ENCODE data around the gene CYP20A1. TPM values are rescaled to one million over a fixed set of nuclear protein-coding genes. Genes with fewer than 3 reads are reported as not detected.

Gene CYP20A1
- total RNA-seq, 1 experiment from 2014 or later = 21.9 TPM

DNA sequence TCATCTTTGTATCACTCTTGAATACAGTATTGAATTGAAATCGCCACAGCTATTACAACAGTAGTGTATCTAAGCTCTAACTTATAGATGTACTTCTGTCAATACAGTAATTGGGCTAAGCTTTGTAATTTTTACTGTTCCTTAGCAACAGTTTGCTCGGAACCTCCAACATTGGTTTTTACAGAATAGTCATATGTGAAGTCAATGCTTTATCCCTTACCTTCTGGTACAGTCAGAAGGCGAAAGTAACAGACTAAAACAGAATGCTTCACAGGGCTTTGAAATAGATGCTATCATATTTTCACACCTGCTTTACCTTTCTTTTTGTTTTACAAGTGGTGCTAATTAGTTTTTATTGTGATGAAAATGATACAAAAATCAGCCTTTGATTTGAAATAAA is 46.9 kb upstream of the CYP20A1 start:
- Histone ChIP-seq H2BK15ac (ENCODE audit: low read depth, low read length) (no peak overlapping the region), H3K14ac (ENCODE audit: insufficient read depth, low read length) (no peak overlapping the region), H3K4ac (ENCODE audit: low read depth, low read length) (no peak overlapping the region), H2BK20ac (ENCODE audit: low read depth, low read length, poor library complexity, severe bottlenecking) (no peak overlapping the region), H2AK5ac (ENCODE audit: insufficient read length, low read length) (no peak overlapping the region), H3K23me2 (ENCODE audit: insufficient read length, low read depth, low read length, poor library complexity, severe bottlenecking) (no peaks in the 10 kb centered on the region), H2BK12ac (ENCODE audit: insufficient read length, low read depth, low read length) (no peak overlapping the region), H3K27me3 (ENCODE audit: insufficient read depth, low read length) (no peaks in the 10 kb centered on the region), H3K4me1 (ENCODE audit: insufficient read depth, low read length) (no peaks in the 10 kb centered on the region), H3K79me1 (ENCODE audit: insufficient read depth, low read depth, low read length, poor library complexity, severe bottlenecking) (no peaks in the 10 kb centered on the region), H3K23ac (ENCODE audit: insufficient read length, low read depth, low read length) (no peak overlapping the region), H3K79me2 (ENCODE audit: insufficient read depth, low read length) (no peaks in the 10 kb centered on the region), H2BK120ac (ENCODE audit: low read depth, low read length, poor library complexity, severe bottlenecking) (no peak overlapping the region), H2AFZ (ENCODE audit: low read length) (no peak overlapping the region), H3K4me2 (ENCODE audit: insufficient read depth, insufficient read length, low read length) (no peak overlapping the region), H3K9me3 (ENCODE audit: control insufficient read depth, low read depth, low read length) (no peaks in the 10 kb centered on the region), H3K9ac (ENCODE audit: extremely low read depth, insufficient read length, low read length) (no peak overlapping the region), H3K56ac (ENCODE audit: insufficient read length, low read depth, low read length) (no peak overlapping the region), H4K8ac (replicated peaks; ENCODE audit: insufficient read length, low read depth, low read length) (no peak overlapping the region), H4K91ac (ENCODE audit: insufficient read length, low read depth, low read length) (no peak overlapping the region), H3K27ac (ENCODE audit: insufficient read length, low read depth, low read length) (no peak overlapping the region), H2BK5ac (ENCODE audit: insufficient read length, low read length) (no peak overlapping the region), H4K20me1 (ENCODE audit: control insufficient read depth, insufficient read depth, insufficient read length) (no peaks in the 10 kb centered on the region), H3K18ac (ENCODE audit: insufficient read length, low read depth, low read length) (no peak overlapping the region), H3T11ph (ENCODE audit: low read length) (no peak overlapping the region), H4K5ac (ENCODE audit: insufficient read length, low read depth, low read length) (no peak overlapping the region)
- TF ChIP-seq, protein P1, sequence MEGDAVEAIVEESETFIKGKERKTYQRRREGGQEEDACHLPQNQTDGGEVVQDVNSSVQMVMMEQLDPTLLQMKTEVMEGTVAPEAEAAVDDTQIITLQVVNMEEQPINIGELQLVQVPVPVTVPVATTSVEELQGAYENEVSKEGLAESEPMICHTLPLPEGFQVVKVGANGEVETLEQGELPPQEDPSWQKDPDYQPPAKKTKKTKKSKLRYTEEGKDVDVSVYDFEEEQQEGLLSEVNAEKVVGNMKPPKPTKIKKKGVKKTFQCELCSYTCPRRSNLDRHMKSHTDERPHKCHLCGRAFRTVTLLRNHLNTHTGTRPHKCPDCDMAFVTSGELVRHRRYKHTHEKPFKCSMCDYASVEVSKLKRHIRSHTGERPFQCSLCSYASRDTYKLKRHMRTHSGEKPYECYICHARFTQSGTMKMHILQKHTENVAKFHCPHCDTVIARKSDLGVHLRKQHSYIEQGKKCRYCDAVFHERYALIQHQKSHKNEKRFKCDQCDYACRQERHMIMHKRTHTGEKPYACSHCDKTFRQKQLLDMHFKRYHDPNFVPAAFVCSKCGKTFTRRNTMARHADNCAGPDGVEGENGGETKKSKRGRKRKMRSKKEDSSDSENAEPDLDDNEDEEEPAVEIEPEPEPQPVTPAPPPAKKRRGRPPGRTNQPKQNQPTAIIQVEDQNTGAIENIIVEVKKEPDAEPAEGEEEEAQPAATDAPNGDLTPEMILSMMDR (conservative IDR thresholded peaks at IDR 0.05) = no peak
- no peaks in the 10 kb centered on the region for H3K27me3 Mint-ChIP-seq (ENCODE audit: low read depth)
- H3K9me3 Mint-ChIP-seq = no peaks in the 10 kb centered on the region
- no peak for DNase-seq
- no peaks in the 10 kb centered on the region for H3K4me1 Mint-ChIP-seq
- H3K36me3 Mint-ChIP-seq (ENCODE audit: insufficient read depth in 1 of 3, low read depth in 3 of 3) = peaks cover 3 to 12% (median 7%) of the 10 kb centered on the region in 3 experiments; a peak in 6 of 7 replicates
- no CpG with 5 or more reads among the region's 3 CpGs for WGBS (ENCODE audit: extremely low coverage, insufficient read length, low lambda C conversion rate)
- no peak overlapping the region for H3K4me3 Mint-ChIP-seq
- no peak overlapping the region for H3K27ac Mint-ChIP-seq
